Measurements from ENCODE around the gene CACNA1H. TPM values are rescaled to one million over a fixed set of nuclear protein-coding genes. Genes with fewer than 3 reads are reported as not detected.
A peak's percentile ranks its signal among the peaks of the same experiment; 100 is the strongest.

The CACNA1H gene
- total and polyA plus RNA-seq, 2 of the 8 experiments (the other 6 are each of a cell fraction or from before 2014, with no cell fraction given): 14.0 to 28.7 TPM

- Histone ChIP-seq H2BK20ac (ENCODE audit: low read length) (no peak overlapping the region), H3K36me3 (ENCODE audit: control insufficient read depth in 2 of 4, insufficient read depth in 4 of 4, low read length in 3 of 4) (no peaks in the 10 kb centered on the region), H3K4me3 (ENCODE audit: extremely low read depth in 1 of 4, insufficient read depth in 2 of 4, low read depth in 3 of 4, low read length in 4 of 4) (no peak overlapping the region), H3K79me1 (ENCODE audit: low read depth, low read length) (no peaks in the 10 kb centered on the region), H2BK12ac (ENCODE audit: low read depth, low read length) (peak overlapping the region; percentile 39; the same call in 1 of the 2 replicates), H3K9ac (replicated peaks in 1 of 4; ENCODE audit: extremely low read depth in 1 of 4, low read depth in 3 of 4, low read length in 3 of 4) (no peak overlapping the region), H3K56ac (replicated peaks; ENCODE audit: insufficient read length, low read depth, low read length) (no peak overlapping the region), H4K91ac (replicated peaks; ENCODE audit: insufficient read length, low read length) (no peak overlapping the region), H3K23ac (ENCODE audit: insufficient read length) (no peak overlapping the region), H2AFZ (ENCODE audit: low read length) (no peak overlapping the region), H2BK120ac (replicated peaks; ENCODE audit: low read depth, low read length) (no peak overlapping the region), H3K4me2 (ENCODE audit: insufficient read depth in 1 of 2, low read depth in 2 of 2, low read length in 2 of 2) (no peak overlapping the region), H3K18ac (ENCODE audit: extremely low read depth, low read length) (no peak overlapping the region), H3K4me1 (replicated peaks in 1 of 4; ENCODE audit: control insufficient read depth in 3 of 4, insufficient read depth in 4 of 4, low read length in 3 of 4) (peaks cover 0 to 11% (median 8%) of the 10 kb centered on the region in 4 experiments; a peak in 6 of 7 replicates), H3K27ac (ENCODE audit: low read depth, low read length) (no peak overlapping the region), H4K8ac (ENCODE audit: extremely low read depth, insufficient read depth, low read length) (no peak overlapping the region; the same call in 1 of the 2 replicates), H2AK5ac (ENCODE audit: low read depth, low read length) (no peak overlapping the region), H3K4ac (replicated peaks; ENCODE audit: insufficient read length, low read depth, low read length) (no peak overlapping the region), H3K9me3 (ENCODE audit: insufficient read depth in 2 of 2, low read depth in 1 of 2, low read length in 1 of 2) (no peaks in the 10 kb centered on the region), H4K5ac (ENCODE audit: insufficient read length, low read depth, low read length) (no peak overlapping the region), H3K27me3 (replicated peaks in 1 of 4; ENCODE audit: control insufficient read depth in 3 of 4, extremely low read depth in 1 of 4, insufficient read depth in 3 of 4, low read length in 3 of 4) (peaks cover 0 to 28% (median 12%) of the 10 kb centered on the region in 4 experiments; a peak in 5 of 7 replicates), H3K23me2 (ENCODE audit: low read depth, low read length) (no peaks in the 10 kb centered on the region), H4K20me1 (replicated peaks in 1 of 2; ENCODE audit: control insufficient read depth in 1 of 2, insufficient read depth in 2 of 2, low read length in 2 of 2) (no peaks in the 10 kb centered on the region), H3K14ac (ENCODE audit: insufficient read length) (no peak overlapping the region), H3K79me2 (ENCODE audit: control insufficient read depth in 1 of 2, insufficient read depth in 2 of 2, low read length in 2 of 2) (no peaks in the 10 kb centered on the region), H2BK15ac (ENCODE audit: low read length) (no peak overlapping the region; the same call in 1 of the 2 replicates), H2BK5ac (ENCODE audit: low read depth, low read length) (no peak overlapping the region)
- CTCF ChIA-PET (ENCODE audit: partially characterized antibody): interaction anchor here (1.5 kb wide), 1 partner anchor 29 kb away, joined by 3 read pairs; no protein-coding TSS in a partner anchor
- FAIRE-seq: no peak
- POLR2A ChIA-PET (ENCODE audit: partially characterized antibody): interaction anchor here (0.8 kb wide), 1 partner anchor 18 kb away, joined by 3 read pairs; no protein-coding TSS in a partner anchor
- DNase-seq (ENCODE audit: low read depth in 1 of 2, low spot score in 2 of 2): no peak
- 86% methylated on average over 11 of the region's 12 CpGs; no CpG with 5 or more reads in 1 of the 2 experiments for WGBS, 2 experiments (ENCODE audit: extremely low coverage in 1 of 2, insufficient coverage in 1 of 2, insufficient read length in 1 of 2, insufficient replicate concordance in 2 of 2, low coverage in 1 of 2, low lambda C conversion rate in 2 of 2, missing lambda C conversion rate in 1 of 2)
- no peak for TF ChIP-seq ZNF274 (IDR thresholded peaks at IDR 0.05; ENCODE audit: borderline replicate concordance, extremely low read depth, low read length)
- TF ChIP-seq TEAD4 (IDR thresholded peaks at IDR 0.05; ENCODE audit: low read depth, low read length): no peak
- TF ChIP-seq, protein P1, sequence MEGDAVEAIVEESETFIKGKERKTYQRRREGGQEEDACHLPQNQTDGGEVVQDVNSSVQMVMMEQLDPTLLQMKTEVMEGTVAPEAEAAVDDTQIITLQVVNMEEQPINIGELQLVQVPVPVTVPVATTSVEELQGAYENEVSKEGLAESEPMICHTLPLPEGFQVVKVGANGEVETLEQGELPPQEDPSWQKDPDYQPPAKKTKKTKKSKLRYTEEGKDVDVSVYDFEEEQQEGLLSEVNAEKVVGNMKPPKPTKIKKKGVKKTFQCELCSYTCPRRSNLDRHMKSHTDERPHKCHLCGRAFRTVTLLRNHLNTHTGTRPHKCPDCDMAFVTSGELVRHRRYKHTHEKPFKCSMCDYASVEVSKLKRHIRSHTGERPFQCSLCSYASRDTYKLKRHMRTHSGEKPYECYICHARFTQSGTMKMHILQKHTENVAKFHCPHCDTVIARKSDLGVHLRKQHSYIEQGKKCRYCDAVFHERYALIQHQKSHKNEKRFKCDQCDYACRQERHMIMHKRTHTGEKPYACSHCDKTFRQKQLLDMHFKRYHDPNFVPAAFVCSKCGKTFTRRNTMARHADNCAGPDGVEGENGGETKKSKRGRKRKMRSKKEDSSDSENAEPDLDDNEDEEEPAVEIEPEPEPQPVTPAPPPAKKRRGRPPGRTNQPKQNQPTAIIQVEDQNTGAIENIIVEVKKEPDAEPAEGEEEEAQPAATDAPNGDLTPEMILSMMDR (IDR thresholded peaks at IDR 0.05; ENCODE audit: control extremely low read depth in 1 of 3, insufficient read depth in 1 of 3, low read depth in 1 of 3, low read length in 3 of 3): no peak
- TF ChIP-seq POLR2A (IDR thresholded peaks at IDR 0.05; ENCODE audit: control extremely low read depth in 1 of 2, low read depth in 2 of 2, low read length in 2 of 2): no peak
- TF ChIP-seq CEBPB (IDR thresholded peaks at IDR 0.05; ENCODE audit: low read depth, low read length): no peak
- no peak for TF ChIP-seq CHD2 (IDR thresholded peaks at IDR 0.05; ENCODE audit: low read length)
- TF ChIP-seq GABPA (IDR thresholded peaks at IDR 0.05; ENCODE audit: borderline replicate concordance, insufficient read depth, low read length): no peak
- TF ChIP-seq HDAC2 (IDR thresholded peaks at IDR 0.05; ENCODE audit: borderline replicate concordance in 1 of 2, low read depth in 2 of 2, low read length in 2 of 2): no peak
- no peak for TF ChIP-seq TBP (IDR thresholded peaks at IDR 0.05; ENCODE audit: low read depth, low read length)
- no peak for TF ChIP-seq RBBP5 (IDR thresholded peaks at IDR 0.05; ENCODE audit: borderline replicate concordance, low read depth, low read length)
- TF ChIP-seq SIX5 (IDR thresholded peaks at IDR 0.05; ENCODE audit: low read depth, low read length): no peak
These were observed 105.3 kb downstream of the CACNA1H start for GRCh38 chr16:1258225-1258600.
